ENCODE data around the gene IFNL4. TPM values are rescaled to one million over a fixed set of nuclear protein-coding genes. Genes with fewer than 3 reads are reported as not detected.

IFNL4 gene
- total and polyA plus RNA-seq, 2 of the 13 experiments (the other 11 are each of a cell fraction or from before 2014, with no cell fraction given) = not detected

DNA sequence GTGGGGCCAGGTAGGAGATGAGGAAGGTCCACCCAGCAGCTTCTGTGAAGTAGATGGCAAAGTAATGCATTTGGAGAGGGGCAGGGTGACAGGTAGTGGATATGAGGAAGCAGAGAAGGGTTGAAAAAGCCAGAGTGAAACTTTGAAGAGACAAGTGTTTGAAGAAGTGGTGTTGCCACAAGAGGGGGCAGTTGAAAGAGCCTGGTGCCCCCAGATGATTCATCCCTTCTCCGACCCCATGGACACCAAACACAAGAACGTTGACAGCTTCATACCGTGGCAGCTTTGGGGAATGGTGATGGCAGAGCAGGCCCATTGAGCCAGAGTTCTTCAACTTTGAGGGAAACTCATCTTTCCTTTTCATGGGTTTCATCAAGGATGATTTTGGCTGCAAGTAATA lies 23.7 kb downstream of the IFNL4 start:
- ChIA-PET CTCF (ENCODE audit: low intra/inter-chr PET ratio, low total read pairs) (no interaction called here), POLR2A (no interaction called here)
- WGBS (ENCODE audit: low lambda C conversion rate) = 0% methylated on average over 2 of the region's 3 CpGs
- Histone ChIP-seq H3K9ac (ENCODE audit: insufficient read depth, low read depth, low read length) (no peak overlapping the region), H3K36me3 (replicated peaks in 1 of 2; ENCODE audit: control insufficient read depth in 1 of 2, insufficient read depth in 2 of 2, low read length in 2 of 2) (no peaks in the 10 kb centered on the region), H3K4me3 (replicated peaks in 1 of 3; ENCODE audit: insufficient read depth in 1 of 3, low read depth in 2 of 3, low read length in 3 of 3) (no peak overlapping the region), H3K4me2 (ENCODE audit: low read depth, low read length) (no peak overlapping the region), H3K27ac (ENCODE audit: extremely low read length, insufficient read depth, low read length) (no peak overlapping the region), H4K20me1 (ENCODE audit: insufficient read depth, low read length) (no peaks in the 10 kb centered on the region), H3K79me2 (ENCODE audit: insufficient read depth, low read length) (no peaks in the 10 kb centered on the region), H3K9me3 (ENCODE audit: low read length) (no peaks in the 10 kb centered on the region), H2AFZ (ENCODE audit: low read length) (no peak overlapping the region), H3K27me3 (ENCODE audit: control insufficient read depth in 1 of 2, insufficient read depth in 2 of 2, low read length in 2 of 2) (no peaks in the 10 kb centered on the region; a peak in 2 of 5 replicates), H3K4me1 (ENCODE audit: insufficient read depth, low read length) (no peaks in the 10 kb centered on the region)
- intact Hi-C loops (cut with micrococcal nuclease; ENCODE audit: unreplicated experiment) (no loop called here), in situ Hi-C loops (cut with HindIII; ENCODE audit: extremely low pct_ligation_motif_present, low pct_unique_long_range_greater_than_20kb) (no loop called here)
- peak; percentile 18 for DNase-seq (ENCODE audit: low spot score)
- no peak for ATAC-seq
- FAIRE-seq = no peak
- BruUV-seq (replicated peaks) = no TSS peak
- TF ChIP-seq JUN (CRISPR knock-in tag; IDR thresholded peaks at IDR 0.05) = no peak
- no peak for TF ChIP-seq TRIM24 (CRISPR knock-in tag; IDR thresholded peaks at IDR 0.05)
- no peak for TF ChIP-seq CENPX (CRISPR knock-in tag; IDR thresholded peaks at IDR 0.05)
- TF ChIP-seq NBN (conservative IDR thresholded peaks at IDR 0.05) = no peak
- 0 out of 2 replicates have a peak, but pooled peaks have one; percentile 7 for TF ChIP-seq STAG1 (CRISPR knock-in tag; IDR thresholded peaks at IDR 0.05)
- TF ChIP-seq, protein P1, sequence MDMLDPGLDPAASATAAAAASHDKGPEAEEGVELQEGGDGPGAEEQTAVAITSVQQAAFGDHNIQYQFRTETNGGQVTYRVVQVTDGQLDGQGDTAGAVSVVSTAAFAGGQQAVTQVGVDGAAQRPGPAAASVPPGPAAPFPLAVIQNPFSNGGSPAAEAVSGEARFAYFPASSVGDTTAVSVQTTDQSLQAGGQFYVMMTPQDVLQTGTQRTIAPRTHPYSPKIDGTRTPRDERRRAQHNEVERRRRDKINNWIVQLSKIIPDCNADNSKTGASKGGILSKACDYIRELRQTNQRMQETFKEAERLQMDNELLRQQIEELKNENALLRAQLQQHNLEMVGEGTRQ (IDR thresholded peaks at IDR 0.05; ENCODE audit: low read depth, low read length) = no peak
- TF ChIP-seq, protein P1 (CRISPR knock-in tag; IDR thresholded peaks at IDR 0.05; ENCODE audit: borderline replicate concordance) = no peak
- TF ChIP-seq FOSL2 (CRISPR knock-in tag; IDR thresholded peaks at IDR 0.05) = peak; percentile 72
- no peak for TF ChIP-seq ZNF672 (CRISPR knock-in tag; IDR thresholded peaks at IDR 0.05)
- TF ChIP-seq, protein P2, sequence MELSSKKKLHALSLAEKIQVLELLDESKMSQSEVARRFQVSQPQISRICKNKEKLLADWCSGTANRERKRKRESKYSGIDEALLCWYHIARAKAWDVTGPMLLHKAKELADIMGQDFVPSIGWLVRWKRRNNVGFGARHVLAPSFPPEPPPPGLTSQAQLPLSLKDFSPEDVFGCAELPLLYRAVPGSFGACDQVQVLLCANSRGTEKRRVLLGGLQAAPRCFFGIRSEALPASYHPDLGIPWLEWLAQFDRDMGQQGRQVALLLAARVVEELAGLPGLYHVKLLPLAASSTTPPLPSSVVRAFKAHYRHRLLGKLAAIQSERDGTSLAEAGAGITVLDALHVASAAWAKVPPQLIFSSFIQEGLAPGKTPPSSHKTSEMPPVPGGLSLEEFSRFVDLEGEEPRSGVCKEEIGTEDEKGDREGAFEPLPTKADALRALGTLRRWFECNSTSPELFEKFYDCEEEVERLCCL (CRISPR knock-in tag; IDR thresholded peaks at IDR 0.05; ENCODE audit: borderline replicate concordance) = no peak
- TF ChIP-seq ZNF274 (CRISPR knock-in tag; IDR thresholded peaks at IDR 0.05) = no peak
- TF ChIP-seq, protein P3, sequence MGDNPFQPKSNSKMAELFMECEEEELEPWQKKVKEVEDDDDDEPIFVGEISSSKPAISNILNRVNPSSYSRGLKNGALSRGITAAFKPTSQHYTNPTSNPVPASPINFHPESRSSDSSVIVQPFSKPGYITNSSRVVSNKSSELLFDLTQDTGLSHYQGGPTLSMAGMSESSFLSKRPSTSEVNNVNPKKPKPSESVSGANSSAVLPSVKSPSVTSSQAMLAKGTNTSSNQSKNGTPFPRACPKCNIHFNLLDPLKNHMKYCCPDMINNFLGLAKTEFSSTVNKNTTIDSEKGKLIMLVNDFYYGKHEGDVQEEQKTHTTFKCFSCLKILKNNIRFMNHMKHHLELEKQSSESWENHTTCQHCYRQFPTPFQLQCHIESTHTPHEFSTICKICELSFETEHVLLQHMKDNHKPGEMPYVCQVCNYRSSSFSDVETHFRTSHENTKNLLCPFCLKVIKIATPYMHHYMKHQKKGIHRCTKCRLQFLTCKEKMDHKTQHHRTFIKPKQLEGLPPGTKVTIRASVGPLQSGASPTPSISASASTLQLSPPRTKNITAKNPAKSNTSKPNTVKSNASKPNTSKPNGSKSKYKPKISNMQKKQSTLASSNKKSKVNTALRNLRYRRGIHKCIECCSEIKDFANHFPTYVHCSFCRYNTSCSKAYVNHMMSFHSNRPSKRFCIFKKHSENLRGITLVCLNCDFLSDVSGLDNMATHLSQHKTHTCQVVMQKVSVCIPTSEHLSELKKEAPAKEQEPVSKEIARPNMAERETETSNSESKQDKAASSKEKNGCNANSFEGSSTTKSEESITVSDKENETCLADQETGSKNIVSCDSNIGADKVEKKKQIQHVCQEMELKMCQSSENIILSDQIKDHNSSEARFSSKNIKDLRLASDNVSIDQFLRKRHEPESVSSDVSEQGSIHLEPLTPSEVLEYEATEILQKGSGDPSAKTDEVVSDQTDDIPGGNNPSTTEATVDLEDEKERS (CRISPR knock-in tag; IDR thresholded peaks at IDR 0.05) = no peak
- TF ChIP-seq AKAP8 (CRISPR knock-in tag; IDR thresholded peaks at IDR 0.05) = no peak
- TF ChIP-seq, protein P4, sequence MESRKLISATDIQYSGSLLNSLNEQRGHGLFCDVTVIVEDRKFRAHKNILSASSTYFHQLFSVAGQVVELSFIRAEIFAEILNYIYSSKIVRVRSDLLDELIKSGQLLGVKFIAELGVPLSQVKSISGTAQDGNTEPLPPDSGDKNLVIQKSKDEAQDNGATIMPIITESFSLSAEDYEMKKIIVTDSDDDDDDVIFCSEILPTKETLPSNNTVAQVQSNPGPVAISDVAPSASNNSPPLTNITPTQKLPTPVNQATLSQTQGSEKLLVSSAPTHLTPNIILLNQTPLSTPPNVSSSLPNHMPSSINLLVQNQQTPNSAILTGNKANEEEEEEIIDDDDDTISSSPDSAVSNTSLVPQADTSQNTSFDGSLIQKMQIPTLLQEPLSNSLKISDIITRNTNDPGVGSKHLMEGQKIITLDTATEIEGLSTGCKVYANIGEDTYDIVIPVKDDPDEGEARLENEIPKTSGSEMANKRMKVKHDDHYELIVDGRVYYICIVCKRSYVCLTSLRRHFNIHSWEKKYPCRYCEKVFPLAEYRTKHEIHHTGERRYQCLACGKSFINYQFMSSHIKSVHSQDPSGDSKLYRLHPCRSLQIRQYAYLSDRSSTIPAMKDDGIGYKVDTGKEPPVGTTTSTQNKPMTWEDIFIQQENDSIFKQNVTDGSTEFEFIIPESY (CRISPR knock-in tag; IDR thresholded peaks at IDR 0.05) = no peak
- TF ChIP-seq ZEB1 (IDR thresholded peaks at IDR 0.05; ENCODE audit: insufficient replicate concordance, low read depth) = no peak
- no peak for TF ChIP-seq MAF1 (CRISPR knock-in tag; IDR thresholded peaks at IDR 0.05; ENCODE audit: borderline replicate concordance)
- no peak for TF ChIP-seq ZNF839 (CRISPR knock-in tag; IDR thresholded peaks at IDR 0.05; ENCODE audit: borderline replicate concordance)

Data from HepG2 (cell line).